HG03575 (cell line): ENCODE data around the gene SNX10.
"Not testable (repeated sequence)": the region's sequence is repeated elsewhere in the genome, so short reads cannot be mapped to it uniquely, and the experiment has no call there.

Source experiments
- ATAC-seq: cut with Tn5 transposase; IDR thresholded peaks from one replicate; pipeline ENCODE4 v1.9.1; 2021; ENCODE audit not compliant: unreplicated experiment, insufficient number of reproducible peaks, low FRiP score; ENCODE audit errors: extremely low read depth

SNX10 gene, protein sequence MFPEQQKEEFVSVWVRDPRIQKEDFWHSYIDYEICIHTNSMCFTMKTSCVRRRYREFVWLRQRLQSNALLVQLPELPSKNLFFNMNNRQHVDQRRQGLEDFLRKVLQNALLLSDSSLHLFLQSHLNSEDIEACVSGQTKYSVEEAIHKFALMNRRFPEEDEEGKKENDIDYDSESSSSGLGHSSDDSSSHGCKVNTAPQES

DNA sequence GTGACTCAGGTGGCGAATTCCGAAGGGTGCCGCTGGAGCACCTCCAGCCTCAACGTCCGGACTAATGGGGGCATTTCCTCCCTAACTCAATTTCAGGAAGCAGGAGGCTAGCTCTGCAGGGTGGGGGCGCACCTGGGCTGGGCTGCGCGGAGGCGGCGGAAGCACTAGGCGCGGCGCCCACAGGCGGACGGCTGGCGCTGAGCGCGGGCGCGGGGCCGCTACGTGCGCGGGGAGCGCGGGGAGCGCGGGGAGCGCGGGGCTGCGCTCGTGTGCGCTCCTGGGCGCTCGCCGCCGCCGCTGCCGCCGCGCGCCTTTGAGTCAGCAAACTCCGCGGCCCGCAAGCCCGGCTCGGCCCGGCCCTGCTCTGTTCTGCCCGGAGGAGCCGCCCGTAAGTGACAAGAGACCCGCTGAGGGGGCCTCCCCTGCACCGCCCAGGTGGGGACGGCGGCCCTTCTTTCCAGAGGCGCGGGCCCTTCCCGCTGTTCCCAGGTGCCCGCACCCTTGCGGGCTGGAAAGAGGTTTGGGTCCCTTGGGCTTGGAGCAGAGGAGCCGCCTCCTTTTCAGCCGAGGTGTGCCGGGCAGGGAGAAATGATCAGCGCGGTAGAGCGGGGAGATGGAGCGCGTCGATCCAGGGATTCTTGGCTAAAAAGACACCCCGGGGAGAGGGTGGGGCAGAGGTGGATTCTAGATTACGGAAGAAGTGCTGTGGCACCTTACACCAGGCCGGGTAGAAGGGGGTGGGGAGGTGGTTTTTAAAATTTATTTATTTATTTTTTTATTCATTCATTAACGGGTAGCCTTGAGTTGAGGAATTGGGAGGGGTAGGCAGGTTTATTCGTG lies at the start of gene SNX10:
Gene SNX10 (plus strand): TSS at position 164 of the 840 bp plus-strand sequence. CDS start 54,581 bp downstream, outside the sequence.
- no peak for ATAC-seq

DNA sequence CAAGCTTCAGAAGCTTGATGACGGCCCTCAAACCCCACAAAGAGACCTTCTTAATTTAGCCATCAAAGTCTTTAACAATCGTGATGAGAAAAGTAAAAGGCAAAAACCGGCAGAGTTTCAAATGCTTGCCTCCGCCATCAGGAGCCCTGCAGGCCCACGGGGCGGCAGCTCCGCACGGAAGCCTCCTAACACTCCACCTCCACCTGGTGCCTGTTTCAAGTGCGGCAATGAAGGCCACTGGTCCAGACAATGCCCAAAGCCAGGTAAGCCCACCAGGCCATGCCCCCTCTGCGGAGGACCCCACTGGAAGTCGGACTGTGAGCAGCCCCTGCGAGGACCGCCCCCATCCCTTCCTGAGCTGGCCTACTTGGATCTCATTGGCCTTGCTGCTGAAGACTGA lies 46.5 kb upstream of the SNX10 start:
- no peak for ATAC-seq

DNA sequence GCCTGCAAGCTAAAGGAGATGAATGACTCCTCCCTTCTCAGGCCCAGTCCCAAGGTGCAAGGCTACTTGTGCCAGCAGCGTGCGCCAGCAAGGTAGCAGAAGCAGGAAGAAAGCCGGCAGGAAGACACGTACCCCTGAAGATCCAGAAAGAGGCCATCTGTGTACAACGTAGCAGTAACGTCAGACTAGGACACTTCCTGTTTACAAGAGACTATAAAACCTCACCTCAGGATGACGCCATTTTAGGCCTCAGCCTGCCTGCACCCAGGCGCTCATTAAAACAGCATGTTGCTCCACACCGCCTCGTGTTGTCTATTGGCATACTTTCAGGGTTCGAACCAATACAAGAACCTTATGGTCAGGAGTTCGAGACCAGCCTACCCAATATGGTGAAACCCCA lies 41.4 kb upstream of the SNX10 start:
- ATAC-seq = no peak

DNA sequence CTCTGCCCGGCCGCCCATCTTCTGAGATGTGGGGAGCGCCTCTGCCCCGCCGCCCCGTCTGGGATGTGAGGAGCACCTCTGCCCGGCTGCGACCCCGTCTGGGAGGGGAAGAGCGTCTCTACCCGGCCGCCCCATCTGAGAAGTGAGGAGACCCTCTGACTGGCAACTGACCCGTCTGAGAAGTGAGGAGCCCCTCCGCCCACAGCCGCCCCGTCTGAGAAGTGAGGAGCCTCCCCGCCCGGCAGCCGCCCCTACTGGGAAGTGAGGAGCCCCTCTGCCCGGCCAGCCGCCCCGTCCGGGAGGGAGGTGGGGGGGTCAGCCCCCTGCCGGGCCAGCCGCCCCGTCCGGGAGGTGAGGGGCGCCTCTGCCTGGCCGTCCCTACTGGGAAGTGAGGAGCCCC lies 29.8 kb upstream of the SNX10 start:
- ATAC-seq = not testable (repeated sequence)

DNA sequence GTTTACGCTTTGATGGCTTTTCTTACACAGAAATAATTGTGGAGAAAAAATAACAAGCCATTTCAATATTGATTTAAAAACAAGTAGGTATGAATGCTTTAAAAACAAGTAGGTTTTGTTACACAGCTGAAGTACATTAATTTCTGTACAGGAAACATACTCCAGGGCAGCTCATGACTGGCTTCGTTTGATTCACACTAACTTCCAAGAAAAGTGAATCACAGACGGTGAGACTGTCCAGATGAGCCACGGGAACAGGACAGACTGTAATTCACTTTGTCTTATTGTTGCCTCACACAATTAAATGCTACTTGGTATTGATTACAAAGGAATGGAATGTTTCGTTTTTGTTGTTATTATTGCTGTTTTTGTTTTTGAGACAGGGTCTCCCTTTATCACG lies 26.6 kb upstream of the SNX10 start:
- ATAC-seq = no peak

DNA sequence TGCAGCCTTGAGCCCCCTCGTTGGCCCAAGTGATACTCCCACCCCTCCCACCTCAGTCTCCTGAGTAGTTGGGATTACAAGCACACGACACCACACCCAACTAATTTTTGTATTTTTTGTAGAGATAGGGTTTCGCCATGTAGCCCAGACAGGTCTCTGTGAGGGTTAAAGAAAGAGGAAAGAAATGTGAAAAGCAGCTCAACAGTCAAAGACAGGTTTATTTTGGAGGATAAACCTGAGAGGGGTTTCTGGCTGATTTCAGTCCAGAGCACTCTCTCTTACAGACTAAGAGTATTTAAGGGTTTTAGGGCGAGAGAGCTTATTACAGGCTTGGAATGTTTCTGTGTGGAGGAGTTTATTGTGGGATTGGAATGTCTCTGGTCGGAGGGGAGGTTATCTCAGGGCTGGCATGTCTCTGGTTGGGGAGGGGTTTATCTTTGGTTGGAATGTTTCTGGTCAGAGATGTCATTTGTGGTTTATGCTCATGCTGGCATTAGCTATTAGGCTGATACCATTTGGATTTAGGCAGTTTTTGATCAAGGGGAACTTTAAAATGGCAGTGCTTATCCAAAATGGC lies 26.1 kb upstream of the SNX10 start:
- ATAC-seq = no peak

DNA sequence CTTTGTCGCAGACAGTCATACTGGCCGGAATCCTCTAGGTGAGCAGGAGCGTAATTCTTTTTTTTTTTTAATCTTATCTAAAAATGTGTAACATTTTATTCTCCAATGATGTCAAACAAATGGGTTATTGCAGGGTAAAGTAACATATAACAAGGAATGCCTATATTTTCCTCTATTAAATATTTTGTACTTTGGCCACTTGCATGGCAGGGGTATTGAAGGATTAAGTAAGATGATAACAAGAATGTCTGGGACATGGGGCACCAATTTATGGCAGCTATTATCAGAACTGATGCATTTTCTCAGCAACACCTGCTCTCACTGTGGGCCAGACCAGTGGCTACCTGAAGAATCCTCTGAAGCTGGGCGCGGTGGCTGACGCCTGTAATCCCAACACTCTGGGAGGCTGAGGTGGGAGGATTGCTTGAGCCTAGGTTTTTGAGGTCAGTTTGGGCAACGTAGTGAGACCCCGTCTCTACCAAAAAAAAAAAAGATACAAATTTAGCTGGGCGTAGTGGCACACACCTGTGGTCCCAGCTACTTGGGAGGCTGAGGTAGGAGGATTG lies 24.0 kb upstream of the SNX10 start:
- no peak for ATAC-seq

DNA sequence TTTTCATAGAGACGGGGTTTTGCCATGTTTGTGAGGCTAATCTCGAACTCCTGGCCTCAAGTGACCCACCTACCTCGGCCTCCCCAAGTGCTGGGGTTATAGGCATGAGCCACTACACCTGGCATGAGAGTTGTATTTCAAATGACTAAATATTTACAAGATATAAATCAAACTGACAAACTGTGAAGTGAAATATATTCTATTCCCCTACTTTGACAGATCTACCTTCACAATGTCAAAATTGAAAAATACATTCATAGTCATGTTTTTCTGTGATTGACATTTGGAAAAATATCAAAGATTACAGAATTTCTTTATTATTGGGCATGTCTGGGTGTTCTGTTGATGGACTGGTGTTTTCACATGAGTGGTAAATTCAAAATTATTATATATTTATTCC lies 16.4 kb upstream of the SNX10 start:
- ATAC-seq = no peak

DNA sequence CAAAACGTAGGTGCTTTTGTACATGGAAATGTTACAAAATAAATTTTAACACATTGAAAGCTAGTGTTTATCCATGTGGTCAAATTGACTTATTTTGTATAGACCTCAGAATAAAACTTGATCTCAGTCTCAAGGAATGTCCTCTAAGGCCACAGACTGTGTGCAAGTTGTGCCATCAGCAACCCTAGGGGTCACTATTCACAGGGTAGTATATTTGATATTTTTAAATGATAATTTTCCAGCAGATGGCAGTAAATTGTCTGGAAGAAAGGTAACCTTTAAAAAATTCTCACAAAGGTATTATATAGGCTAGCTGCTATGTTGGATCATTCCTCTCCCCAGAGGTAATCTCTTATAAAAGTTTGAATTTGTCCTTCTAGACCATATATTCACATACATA lies 12.9 kb upstream of the SNX10 start:
- no peak for ATAC-seq

DNA sequence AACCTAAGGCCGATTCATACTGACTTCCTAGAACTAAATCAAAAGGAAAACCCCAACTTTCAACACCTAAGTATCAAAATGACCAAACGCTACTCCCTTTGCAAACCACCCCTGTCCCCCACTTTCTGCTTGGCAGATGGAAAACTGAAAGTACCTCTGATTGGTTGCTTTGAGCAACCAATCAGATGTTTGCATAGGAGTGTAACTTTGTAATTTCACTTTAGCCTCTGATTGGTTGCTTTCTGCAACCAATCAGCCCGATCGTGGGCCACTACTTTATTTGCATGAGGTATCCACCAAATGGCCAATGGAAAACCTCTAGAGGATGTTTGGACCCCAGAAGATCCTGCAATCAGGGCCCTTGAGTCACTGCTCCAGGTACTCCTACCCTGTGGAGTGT lies 12.3 kb upstream of the SNX10 start:
- ATAC-seq = no peak

DNA sequence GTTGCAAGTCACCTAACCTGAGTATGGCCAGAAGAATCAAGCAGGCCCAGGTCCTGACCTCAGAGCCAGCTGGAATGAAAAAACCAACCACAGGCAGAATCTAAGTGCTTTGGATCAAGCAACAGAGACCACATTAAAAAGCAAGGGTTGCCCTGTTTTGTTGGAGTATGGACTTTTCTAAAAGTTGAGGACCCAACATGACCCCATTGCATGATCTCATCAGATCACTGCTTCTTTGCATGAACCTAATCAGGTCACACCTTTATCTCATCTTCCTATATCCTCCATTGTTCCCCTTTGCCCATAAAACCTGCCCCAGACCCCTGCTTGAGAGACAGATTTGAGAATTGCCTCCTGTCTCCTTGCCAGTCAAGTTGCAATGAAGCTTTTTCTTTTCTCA lies 11.6 kb upstream of the SNX10 start:
- ATAC-seq = no peak

DNA sequence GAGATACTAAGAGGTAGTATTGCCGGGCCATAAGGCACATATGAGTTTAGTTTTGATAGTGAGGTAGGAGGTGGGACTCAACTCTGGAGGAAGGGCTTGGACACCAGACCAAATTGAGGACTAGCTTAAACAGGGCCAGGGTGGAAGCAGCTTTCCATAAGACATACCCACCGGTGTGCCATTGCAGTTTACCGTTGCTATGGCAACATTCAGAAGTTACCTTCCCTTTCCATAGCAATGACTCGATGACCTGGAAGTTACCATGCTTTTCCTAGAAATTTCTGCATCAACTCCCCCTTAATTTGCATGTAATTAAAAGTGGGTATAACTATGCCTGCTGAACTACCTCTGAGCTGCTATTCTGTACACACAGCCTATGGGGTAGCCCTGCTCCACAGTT lies 10.9 kb upstream of the SNX10 start:
- ATAC-seq = no peak

DNA sequence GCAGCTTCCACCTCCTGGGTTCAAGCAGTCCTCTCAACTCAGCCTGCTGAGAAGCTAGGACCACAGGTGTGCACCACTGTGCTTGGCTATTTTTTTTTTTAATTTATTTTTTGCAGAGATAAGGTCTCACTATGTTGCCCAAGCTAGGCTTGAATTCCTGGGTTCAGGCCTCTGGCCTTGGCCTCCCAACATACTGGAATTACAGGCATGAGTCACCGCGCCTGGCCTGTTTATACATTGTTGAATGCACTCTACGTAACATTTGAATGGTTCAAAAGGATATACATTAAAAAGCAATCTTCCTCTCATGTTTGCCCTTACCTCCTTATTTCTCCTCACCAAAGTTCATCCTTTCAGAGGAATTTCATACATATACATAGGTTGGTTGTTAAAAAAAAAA lies 7.2 kb upstream of the SNX10 start:
- no peak for ATAC-seq

DNA sequence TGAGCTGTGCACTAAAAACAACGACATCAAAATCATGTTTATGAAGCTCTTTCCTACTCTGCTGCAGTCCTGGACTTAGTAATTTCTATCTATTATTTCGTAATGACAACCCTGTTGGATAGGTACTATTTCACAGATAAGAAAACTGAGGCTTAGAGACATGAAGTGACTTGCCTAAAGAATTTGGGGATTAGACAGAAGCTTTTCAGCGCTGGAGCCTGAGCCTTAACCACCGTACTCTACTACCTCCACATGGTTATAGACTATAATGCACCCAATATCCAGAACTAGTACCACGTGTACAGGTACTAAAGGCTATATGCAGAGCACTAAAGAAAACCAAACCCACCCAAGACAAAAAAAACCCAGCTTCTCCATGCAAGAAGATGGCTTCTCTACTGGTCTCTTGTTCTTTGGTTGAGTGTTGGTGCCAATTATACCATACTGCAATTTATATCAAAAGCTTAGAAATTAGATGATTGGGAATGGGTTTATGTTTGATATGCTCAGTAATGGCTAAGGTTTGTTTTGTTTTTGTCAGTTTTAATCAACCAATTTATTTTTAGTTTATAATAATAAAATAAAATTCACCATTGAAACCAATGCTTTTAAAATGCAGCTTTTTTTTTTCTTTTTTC lies 6.5 kb upstream of the SNX10 start:
- ATAC-seq = no peak

DNA sequence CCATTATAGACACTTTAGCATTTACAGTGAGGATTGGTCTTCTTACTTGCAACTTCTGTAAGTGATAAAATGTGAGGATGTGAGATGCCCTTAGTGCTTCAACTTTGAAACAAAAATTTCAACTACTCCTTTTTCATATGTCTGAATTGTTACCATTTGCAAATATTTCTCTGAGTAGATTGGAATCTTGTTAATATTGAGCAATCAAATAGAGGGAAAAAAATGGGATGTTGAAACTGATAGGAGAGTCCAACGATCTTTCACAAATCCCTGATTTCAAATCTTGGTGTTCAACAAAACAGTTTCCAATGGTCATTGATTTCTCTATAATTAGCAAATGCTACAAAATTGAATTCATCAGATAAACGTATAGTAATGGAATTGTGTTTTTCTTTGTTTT lies 5.5 kb upstream of the SNX10 start:
- no peak for ATAC-seq

DNA sequence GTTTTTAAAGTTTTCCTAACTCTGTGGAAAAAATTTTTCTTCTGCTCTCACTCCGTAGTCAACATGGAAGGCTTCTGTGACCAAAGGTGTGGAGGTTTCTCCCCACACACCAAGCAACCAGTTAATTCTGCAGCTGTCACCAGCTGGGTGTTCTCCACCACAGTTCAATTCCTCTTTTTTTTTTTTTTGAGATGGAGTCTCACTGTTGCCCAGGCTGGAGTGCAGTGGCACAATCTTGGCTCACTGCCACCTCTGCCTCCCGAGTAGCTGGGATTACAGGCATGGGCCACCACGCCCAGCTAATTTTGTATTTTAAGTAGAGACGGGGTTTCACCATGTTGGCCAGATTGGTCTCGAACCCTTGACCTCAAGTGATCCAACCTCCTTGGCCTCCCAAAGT lies 3.5 kb upstream of the SNX10 start:
- ATAC-seq = not testable (repeated sequence)

DNA sequence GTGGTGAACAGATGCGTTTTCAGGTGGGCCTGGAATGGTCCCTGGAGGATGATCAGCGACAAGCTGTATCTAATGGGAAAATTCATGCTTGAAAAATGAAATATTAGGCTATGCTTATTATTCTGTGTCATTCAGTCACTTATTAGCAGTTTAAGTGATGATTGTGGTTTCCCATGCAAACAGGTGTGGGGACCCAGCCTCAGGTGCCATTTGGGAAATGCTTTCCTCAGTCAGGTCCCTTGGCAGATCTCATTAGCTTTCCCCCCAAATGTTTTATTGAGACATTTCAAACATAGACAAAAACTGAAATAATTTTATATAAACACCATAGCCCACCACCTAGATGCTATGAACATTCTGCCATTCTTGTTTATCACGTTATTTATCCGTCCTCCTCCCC lies 411 bp upstream of the SNX10 start:
- no peak for ATAC-seq

DNA sequence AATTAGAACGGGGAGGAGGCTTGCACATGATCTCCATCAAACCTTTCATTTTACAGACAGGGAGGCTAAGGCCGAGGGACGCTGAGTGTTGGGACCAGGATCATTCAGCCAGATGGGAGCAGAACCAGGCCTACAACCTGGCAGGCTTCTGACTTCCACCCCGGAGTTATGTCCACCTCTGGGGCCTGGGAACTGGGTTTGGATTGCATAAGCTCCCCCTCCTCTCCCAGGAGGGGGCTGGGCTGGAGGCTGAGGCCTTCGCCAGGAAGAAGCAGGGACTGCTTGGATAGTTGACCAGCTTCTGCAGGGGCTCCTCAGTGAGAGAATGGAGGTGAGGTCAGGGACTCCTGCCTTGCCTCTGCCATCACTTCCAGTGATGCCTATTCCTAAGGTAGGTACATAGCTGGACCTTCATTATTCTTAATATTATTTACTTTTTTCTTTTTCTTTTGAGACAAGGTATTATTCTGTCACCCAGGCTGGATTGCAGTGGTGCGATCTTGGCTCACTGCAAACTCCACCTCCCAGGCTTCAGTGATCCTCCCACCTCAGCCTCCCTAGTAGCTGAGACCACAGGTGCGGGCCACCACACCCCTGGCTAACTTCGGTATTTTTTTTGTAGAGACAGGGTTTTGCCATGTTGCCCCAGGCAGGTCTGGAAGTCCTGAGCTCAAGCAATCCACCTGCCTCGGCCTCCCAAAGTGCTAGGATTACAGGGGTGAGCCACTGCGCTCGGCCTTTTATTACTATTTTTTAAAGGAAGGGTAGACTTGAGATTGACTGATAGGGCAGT lies 1.3 kb downstream of the SNX10 start:
- ATAC-seq = no peak
